ENCODE results near the gene TMEM59L. TPM values are rescaled to one million over a fixed set of nuclear protein-coding genes. Genes with fewer than 3 reads are reported as not detected.

Gene TMEM59L
- total and polyA plus RNA-seq, 2 of the 13 experiments (the other 11 are each of a cell fraction or from before 2014, with no cell fraction given) = 0.97 to 5.5 TPM

- peak in 1 of 2 experiments; percentile 86; a peak in 2 of 4 replicates for TF ChIP-seq ATF4 (CRISPR knock-in tag; IDR thresholded peaks at IDR 0.05)
- TF ChIP-seq, protein P1, sequence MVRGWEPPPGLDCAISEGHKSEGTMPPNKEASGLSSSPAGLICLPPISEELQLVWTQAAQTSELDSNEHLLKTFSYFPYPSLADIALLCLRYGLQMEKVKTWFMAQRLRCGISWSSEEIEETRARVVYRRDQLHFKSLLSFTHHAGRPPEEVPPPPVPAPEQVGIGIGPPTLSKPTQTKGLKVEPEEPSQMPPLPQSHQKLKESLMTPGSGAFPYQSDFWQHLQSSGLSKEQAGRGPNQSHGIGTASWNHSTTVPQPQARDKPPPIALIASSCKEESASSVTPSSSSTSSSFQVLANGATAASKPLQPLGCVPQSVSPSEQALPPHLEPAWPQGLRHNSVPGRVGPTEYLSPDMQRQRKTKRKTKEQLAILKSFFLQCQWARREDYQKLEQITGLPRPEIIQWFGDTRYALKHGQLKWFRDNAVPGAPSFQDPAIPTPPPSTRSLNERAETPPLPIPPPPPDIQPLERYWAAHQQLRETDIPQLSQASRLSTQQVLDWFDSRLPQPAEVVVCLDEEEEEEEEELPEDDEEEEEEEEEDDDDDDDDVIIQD (CRISPR knock-in tag; IDR thresholded peaks at IDR 0.05; ENCODE audit: low read depth) = no peak; the same call in 1 of the 2 replicates
- no peak for TF ChIP-seq TRAFD1 (CRISPR knock-in tag; IDR thresholded peaks at IDR 0.05; ENCODE audit: borderline replicate concordance)
- TF ChIP-seq ZNF354B (CRISPR knock-in tag; IDR thresholded peaks at IDR 0.05) = no peak
- TF ChIP-seq, protein P2, sequence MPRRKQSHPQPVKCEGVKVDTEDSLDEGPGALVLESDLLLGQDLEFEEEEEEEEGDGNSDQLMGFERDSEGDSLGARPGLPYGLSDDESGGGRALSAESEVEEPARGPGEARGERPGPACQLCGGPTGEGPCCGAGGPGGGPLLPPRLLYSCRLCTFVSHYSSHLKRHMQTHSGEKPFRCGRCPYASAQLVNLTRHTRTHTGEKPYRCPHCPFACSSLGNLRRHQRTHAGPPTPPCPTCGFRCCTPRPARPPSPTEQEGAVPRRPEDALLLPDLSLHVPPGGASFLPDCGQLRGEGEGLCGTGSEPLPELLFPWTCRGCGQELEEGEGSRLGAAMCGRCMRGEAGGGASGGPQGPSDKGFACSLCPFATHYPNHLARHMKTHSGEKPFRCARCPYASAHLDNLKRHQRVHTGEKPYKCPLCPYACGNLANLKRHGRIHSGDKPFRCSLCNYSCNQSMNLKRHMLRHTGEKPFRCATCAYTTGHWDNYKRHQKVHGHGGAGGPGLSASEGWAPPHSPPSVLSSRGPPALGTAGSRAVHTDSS (CRISPR knock-in tag; conservative IDR thresholded peaks at IDR 0.05) = no peak; the same call in 1 of the 2 replicates
- TF ChIP-seq BRD4 (CRISPR knock-in tag; IDR thresholded peaks at IDR 0.05) = peak; percentile 26; the same call in 1 of the 2 replicates
- TF ChIP-seq POGK (CRISPR knock-in tag; conservative IDR thresholded peaks at IDR 0.05) = peak; percentile 90
- TF ChIP-seq TEAD3 (CRISPR knock-in tag; optimal IDR thresholded peaks at IDR 0.05; ENCODE audit: borderline replicate concordance) = peak; percentile 78
- TF ChIP-seq ZBTB7A (CRISPR knock-in tag; IDR thresholded peaks at IDR 0.05) = peak; percentile 63; the same call in 1 of the 2 replicates
- TF ChIP-seq, protein P3, sequence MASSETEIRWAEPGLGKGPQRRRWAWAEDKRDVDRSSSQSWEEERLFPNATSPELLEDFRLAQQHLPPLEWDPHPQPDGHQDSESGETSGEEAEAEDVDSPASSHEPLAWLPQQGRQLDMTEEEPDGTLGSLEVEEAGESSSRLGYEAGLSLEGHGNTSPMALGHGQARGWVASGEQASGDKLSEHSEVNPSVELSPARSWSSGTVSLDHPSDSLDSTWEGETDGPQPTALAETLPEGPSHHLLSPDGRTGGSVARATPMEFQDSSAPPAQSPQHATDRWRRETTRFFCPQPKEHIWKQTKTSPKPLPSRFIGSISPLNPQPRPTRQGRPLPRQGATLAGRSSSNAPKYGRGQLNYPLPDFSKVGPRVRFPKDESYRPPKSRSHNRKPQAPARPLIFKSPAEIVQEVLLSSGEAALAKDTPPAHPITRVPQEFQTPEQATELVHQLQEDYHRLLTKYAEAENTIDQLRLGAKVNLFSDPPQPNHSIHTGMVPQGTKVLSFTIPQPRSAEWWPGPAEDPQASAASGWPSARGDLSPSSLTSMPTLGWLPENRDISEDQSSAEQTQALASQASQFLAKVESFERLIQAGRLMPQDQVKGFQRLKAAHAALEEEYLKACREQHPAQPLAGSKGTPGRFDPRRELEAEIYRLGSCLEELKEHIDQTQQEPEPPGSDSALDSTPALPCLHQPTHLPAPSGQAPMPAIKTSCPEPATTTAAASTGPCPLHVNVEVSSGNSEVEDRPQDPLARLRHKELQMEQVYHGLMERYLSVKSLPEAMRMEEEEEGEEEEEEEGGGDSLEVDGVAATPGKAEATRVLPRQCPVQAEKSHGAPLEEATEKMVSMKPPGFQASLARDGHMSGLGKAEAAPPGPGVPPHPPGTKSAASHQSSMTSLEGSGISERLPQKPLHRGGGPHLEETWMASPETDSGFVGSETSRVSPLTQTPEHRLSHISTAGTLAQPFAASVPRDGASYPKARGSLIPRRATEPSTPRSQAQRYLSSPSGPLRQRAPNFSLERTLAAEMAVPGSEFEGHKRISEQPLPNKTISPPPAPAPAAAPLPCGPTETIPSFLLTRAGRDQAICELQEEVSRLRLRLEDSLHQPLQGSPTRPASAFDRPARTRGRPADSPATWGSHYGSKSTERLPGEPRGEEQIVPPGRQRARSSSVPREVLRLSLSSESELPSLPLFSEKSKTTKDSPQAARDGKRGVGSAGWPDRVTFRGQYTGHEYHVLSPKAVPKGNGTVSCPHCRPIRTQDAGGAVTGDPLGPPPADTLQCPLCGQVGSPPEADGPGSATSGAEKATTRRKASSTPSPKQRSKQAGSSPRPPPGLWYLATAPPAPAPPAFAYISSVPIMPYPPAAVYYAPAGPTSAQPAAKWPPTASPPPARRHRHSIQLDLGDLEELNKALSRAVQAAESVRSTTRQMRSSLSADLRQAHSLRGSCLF (CRISPR knock-in tag; IDR thresholded peaks at IDR 0.05; ENCODE audit: borderline replicate concordance) = no peak
- TF ChIP-seq CTCF (CRISPR knock-in tag; IDR thresholded peaks at IDR 0.05) = peak; percentile 48
- TF ChIP-seq CENPX (CRISPR knock-in tag; IDR thresholded peaks at IDR 0.05) = no peak
Measured at GRCh38 chr19:18571564-18572344, 40.9 kb upstream of the TMEM59L start, which contains the start of gene UBA52 (continued).
